Measurements from ENCODE around the gene SPAG16. TPM values are rescaled to one million over a fixed set of nuclear protein-coding genes. Genes with fewer than 3 reads are reported as not detected.
A peak's percentile ranks its signal among the peaks of the same experiment; 100 is the strongest.

Gene SPAG16
- total and polyA plus RNA-seq, 2 donors (not counting 1 experiment from before 2014, with no cell fraction given), result 24.1 to 36.8 TPM

DNA sequence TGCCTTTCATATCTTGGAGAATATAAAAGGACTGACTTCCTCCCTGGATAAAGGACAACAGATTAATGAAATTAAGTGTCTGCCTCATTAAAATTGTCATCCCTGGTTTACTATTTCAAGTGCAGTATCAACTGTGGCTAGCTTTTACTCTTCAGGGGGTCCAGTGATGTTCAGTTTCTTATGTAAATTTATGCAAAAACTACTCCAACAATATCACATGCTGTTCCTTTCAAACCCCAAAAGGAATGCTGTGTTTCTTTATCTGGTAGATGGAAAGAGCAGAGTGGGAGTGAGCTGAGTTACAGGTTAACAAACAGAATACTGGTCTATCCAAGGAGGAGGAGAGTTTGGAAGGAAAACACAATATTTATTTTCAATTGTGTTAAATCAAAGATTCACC, 842.9 kb downstream of the SPAG16 start:
- H3K79me2 ChIP-seq (ENCODE audit: control insufficient read depth, insufficient read depth, low read length), result no peaks in the 10 kb centered on the region
- no peak overlapping the region for H3K27ac ChIP-seq (ENCODE audit: insufficient read depth, low read length)
- no peaks in the 10 kb centered on the region for H3K9me3 ChIP-seq (ENCODE audit: control insufficient read depth, insufficient read depth, low read depth, low read length)
- no peaks in the 10 kb centered on the region for H3K27me3 ChIP-seq (ENCODE audit: control insufficient read depth, insufficient read depth, low read length)
- no peaks in the 10 kb centered on the region for H3K36me3 ChIP-seq (ENCODE audit: control insufficient read depth, insufficient read depth, low read length)
- DNase-seq (ENCODE audit: low read depth in 2 of 2), result peak in 1 of 2 donors; percentile 27
- no peaks in the 10 kb centered on the region for H3K4me1 ChIP-seq (ENCODE audit: control insufficient read depth, extremely low read depth, insufficient read depth, low read length)
- H3K4me2 ChIP-seq (ENCODE audit: extremely low read depth, insufficient read depth, low read length), result no peak overlapping the region
- no peak overlapping the region for H3K4me3 ChIP-seq (replicated peaks in 1 of 4; ENCODE audit: control extremely low read depth in 1 of 4, insufficient read depth in 1 of 4, low read depth in 3 of 4, low read length in 4 of 4)
- no peaks in the 10 kb centered on the region for H4K20me1 ChIP-seq (ENCODE audit: control insufficient read depth, extremely low read depth, insufficient read depth, low read length)
- no peak overlapping the region for H2AFZ ChIP-seq (ENCODE audit: low read length)
- TF ChIP-seq, protein P1, sequence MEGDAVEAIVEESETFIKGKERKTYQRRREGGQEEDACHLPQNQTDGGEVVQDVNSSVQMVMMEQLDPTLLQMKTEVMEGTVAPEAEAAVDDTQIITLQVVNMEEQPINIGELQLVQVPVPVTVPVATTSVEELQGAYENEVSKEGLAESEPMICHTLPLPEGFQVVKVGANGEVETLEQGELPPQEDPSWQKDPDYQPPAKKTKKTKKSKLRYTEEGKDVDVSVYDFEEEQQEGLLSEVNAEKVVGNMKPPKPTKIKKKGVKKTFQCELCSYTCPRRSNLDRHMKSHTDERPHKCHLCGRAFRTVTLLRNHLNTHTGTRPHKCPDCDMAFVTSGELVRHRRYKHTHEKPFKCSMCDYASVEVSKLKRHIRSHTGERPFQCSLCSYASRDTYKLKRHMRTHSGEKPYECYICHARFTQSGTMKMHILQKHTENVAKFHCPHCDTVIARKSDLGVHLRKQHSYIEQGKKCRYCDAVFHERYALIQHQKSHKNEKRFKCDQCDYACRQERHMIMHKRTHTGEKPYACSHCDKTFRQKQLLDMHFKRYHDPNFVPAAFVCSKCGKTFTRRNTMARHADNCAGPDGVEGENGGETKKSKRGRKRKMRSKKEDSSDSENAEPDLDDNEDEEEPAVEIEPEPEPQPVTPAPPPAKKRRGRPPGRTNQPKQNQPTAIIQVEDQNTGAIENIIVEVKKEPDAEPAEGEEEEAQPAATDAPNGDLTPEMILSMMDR (conservative IDR thresholded peaks at IDR 0.05 in 1 of 2, IDR thresholded peaks at IDR 0.05 in 1 of 2; ENCODE audit: low read depth in 1 of 2, low read length in 2 of 2), result no peak
- TF ChIP-seq EZH2 (IDR thresholded peaks at IDR 0.05; ENCODE audit: low read length, missing control alignments), result no peak
- H3K9ac ChIP-seq (ENCODE audit: insufficient read depth, low read length), result no peak overlapping the region

DNA sequence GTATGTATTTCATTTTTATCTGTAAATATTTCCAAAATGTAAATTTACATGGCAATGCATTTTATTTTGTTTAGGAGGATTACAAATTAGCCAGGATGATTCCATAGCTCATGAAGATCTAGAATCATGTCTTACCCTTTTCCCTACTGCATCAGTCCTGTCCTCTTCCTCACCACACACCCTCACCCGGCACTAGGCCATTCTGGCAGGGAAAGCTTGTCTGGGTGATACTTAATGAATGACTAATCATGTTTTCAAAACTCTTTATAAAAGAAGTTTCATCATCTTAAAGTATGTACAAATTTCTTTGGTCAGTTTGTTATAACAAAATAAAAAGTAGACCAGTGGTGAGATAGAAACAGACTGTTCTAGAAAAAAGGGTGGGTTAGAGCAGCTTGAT, 843.3 kb downstream of the SPAG16 start:
- Histone ChIP-seq H2AFZ (ENCODE audit: low read length) (no peak overlapping the region), H3K36me3 (ENCODE audit: control insufficient read depth, insufficient read depth, low read length) (no peaks in the 10 kb centered on the region), H4K20me1 (ENCODE audit: control insufficient read depth, extremely low read depth, insufficient read depth, low read length) (no peaks in the 10 kb centered on the region), H3K9me3 (ENCODE audit: control insufficient read depth, insufficient read depth, low read depth, low read length) (no peaks in the 10 kb centered on the region), H3K27me3 (ENCODE audit: control insufficient read depth, insufficient read depth, low read length) (no peaks in the 10 kb centered on the region), H3K79me2 (ENCODE audit: control insufficient read depth, insufficient read depth, low read length) (no peaks in the 10 kb centered on the region), H3K9ac (ENCODE audit: insufficient read depth, low read length) (no peak overlapping the region), H3K4me1 (ENCODE audit: control insufficient read depth, extremely low read depth, insufficient read depth, low read length) (no peaks in the 10 kb centered on the region), H3K27ac (ENCODE audit: insufficient read depth, low read length) (no peak overlapping the region), H3K4me2 (ENCODE audit: extremely low read depth, insufficient read depth, low read length) (no peak overlapping the region), H3K4me3 (replicated peaks in 1 of 4; ENCODE audit: control extremely low read depth in 1 of 4, insufficient read depth in 1 of 4, low read depth in 3 of 4, low read length in 4 of 4) (no peak overlapping the region)
- TF ChIP-seq, protein P1 (conservative IDR thresholded peaks at IDR 0.05 in 1 of 2, IDR thresholded peaks at IDR 0.05 in 1 of 2; ENCODE audit: low read depth in 1 of 2, low read length in 2 of 2), result no peak
- TF ChIP-seq EZH2 (IDR thresholded peaks at IDR 0.05; ENCODE audit: low read length, missing control alignments), result no peak
- peak; percentile 62 to 65 for DNase-seq (ENCODE audit: low read depth in 2 of 2)

DNA sequence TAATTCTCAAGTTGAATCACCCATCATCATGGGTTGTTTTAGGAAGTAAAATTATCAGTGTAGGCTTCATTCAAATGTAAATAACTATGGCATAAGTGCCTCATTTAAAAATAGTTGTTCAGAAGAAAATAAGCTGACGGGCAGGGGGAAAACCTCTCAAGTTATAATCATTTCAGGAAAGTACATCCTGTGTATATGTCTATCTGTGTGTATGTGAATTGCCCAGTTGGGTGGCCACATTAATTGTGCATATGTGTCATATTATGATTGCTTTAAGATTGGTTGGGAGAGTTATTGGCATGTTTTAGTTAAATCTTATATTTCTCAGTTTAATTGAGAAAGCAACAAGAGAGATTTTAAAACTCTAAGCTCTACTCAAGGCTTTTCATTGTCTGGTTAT, 843.8 kb downstream of the SPAG16 start:
- DNase-seq (ENCODE audit: low read depth in 2 of 2), result no peak
- H3K27me3 ChIP-seq (ENCODE audit: control insufficient read depth, insufficient read depth, low read length), result no peaks in the 10 kb centered on the region

More for the DNA sequence above, 843.8 kb downstream of the SPAG16 start:
- Histone ChIP-seq H3K79me2 (ENCODE audit: control insufficient read depth, insufficient read depth, low read length) (no peaks in the 10 kb centered on the region), H3K4me2 (ENCODE audit: extremely low read depth, insufficient read depth, low read length) (no peak overlapping the region), H3K4me3 (replicated peaks in 1 of 4; ENCODE audit: control extremely low read depth in 1 of 4, insufficient read depth in 1 of 4, low read depth in 3 of 4, low read length in 4 of 4) (no peak overlapping the region), H3K4me1 (ENCODE audit: control insufficient read depth, extremely low read depth, insufficient read depth, low read length) (no peaks in the 10 kb centered on the region), H3K27ac (ENCODE audit: insufficient read depth, low read length) (no peak overlapping the region), H3K9ac (ENCODE audit: insufficient read depth, low read length) (no peak overlapping the region), H4K20me1 (ENCODE audit: control insufficient read depth, extremely low read depth, insufficient read depth, low read length) (no peaks in the 10 kb centered on the region), H3K36me3 (ENCODE audit: control insufficient read depth, insufficient read depth, low read length) (no peaks in the 10 kb centered on the region), H3K9me3 (ENCODE audit: control insufficient read depth, insufficient read depth, low read depth, low read length) (no peaks in the 10 kb centered on the region), H2AFZ (ENCODE audit: low read length) (no peak overlapping the region)
- no peak for TF ChIP-seq EZH2 (IDR thresholded peaks at IDR 0.05; ENCODE audit: low read length, missing control alignments)
- TF ChIP-seq, protein P1 (conservative IDR thresholded peaks at IDR 0.05 in 1 of 2, IDR thresholded peaks at IDR 0.05 in 1 of 2; ENCODE audit: low read depth in 1 of 2, low read length in 2 of 2), result no peak

All from fibroblast of lung (primary cell).